Gastrocnemius medialis (tissue), 4 donors: Measurements from ENCODE around the gene CTBP2.

ENCODE experiments used
- POLR2A ChIP-seq, 2 donors: fragments of 450-650 bp; IDR thresholded peaks; one replicate each; pipeline ENCODE4 v1.6.1; 2017; ENCODE audit warnings: antibody characterized with exemption in 2 of 2, mild to moderate bottlenecking in 2 of 2, moderate library complexity in 2 of 2
- TF ChIP-seq, protein P1 (sequence below), 5 experiments: fragments of 450-650 bp in 3 of 5; fragments of 200-600 bp in 2 of 5; sonication (generic) in 2 of 5; IDR thresholded peaks in 4 of 5; conservative IDR thresholded peaks in 1 of 5; 1 replicate in 4 of 5; 2 replicates in 1 of 5; pipeline ENCODE4 v1.5.1; 2016 to 2019; ENCODE audit warnings: antibody characterized with exemption in 5 of 5, mild to moderate bottlenecking in 3 of 5, moderate library complexity in 3 of 5

GRCh38 chr10:125190414-125190813 is 30.1 kb upstream of the CTBP2 start:
- TF ChIP-seq, protein P1, sequence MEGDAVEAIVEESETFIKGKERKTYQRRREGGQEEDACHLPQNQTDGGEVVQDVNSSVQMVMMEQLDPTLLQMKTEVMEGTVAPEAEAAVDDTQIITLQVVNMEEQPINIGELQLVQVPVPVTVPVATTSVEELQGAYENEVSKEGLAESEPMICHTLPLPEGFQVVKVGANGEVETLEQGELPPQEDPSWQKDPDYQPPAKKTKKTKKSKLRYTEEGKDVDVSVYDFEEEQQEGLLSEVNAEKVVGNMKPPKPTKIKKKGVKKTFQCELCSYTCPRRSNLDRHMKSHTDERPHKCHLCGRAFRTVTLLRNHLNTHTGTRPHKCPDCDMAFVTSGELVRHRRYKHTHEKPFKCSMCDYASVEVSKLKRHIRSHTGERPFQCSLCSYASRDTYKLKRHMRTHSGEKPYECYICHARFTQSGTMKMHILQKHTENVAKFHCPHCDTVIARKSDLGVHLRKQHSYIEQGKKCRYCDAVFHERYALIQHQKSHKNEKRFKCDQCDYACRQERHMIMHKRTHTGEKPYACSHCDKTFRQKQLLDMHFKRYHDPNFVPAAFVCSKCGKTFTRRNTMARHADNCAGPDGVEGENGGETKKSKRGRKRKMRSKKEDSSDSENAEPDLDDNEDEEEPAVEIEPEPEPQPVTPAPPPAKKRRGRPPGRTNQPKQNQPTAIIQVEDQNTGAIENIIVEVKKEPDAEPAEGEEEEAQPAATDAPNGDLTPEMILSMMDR (IDR thresholded peaks at IDR 0.05 in 4 of 5, conservative IDR thresholded peaks at IDR 0.05 in 1 of 5), result no peak
- TF ChIP-seq POLR2A (IDR thresholded peaks at IDR 0.05), result no peak
